Peyer's patch (tissue), 4 donors: ENCODE measurements around the gene PCNT. TPM values are rescaled to one million over a fixed set of nuclear protein-coding genes. Genes with fewer than 3 reads are reported as not detected.

Experiments used
- DNase-seq, 3 donors: peaks; one replicate each; pipeline ENCODE4 v3.0.0-alpha.2; 2017 to 2019
- H3K27ac ChIP-seq, 4 donors: fragments of 200-600 bp; sonication (generic); one replicate each; pipeline ENCODE4 v1.5.1; 2016 to 2019
- H3K27me3 ChIP-seq, 2 donors: fragments of 200-600 bp; sonication (generic); one replicate each; pipeline ENCODE4 v1.5.1; 2019
- H3K36me3 ChIP-seq, 3 donors: fragments of 200-600 bp; sonication (generic); one replicate each; pipeline ENCODE4 v1.5.1; 2016 to 2019
- H3K4me1 ChIP-seq, 4 donors: fragments of 200-600 bp; sonication (generic); one replicate each; pipeline ENCODE4 v1.5.1; 2016 to 2019
- H3K4me3 ChIP-seq, 4 donors: fragments of 200-600 bp; sonication (generic); 1 replicate in 3 of 4; 2 replicates in 1 of 4; pipeline ENCODE4 v1.5.1; 2016 to 2019; ENCODE audit warnings: mild to moderate bottlenecking in 1 of 4
- H3K9me3 ChIP-seq, 4 donors: fragments of 200-600 bp; sonication (generic); one replicate each; pipeline ENCODE4 v1.5.1; 2016 to 2019; ENCODE audit warnings: mild to moderate bottlenecking in 1 of 4
- POLR2A ChIP-seq, 2 donors: fragments of 450-650 bp; IDR thresholded peaks; one replicate each; pipeline ENCODE4 v1.5.1; 2017; ENCODE audit warnings: antibody characterized with exemption in 2 of 2, mild to moderate bottlenecking in 2 of 2, moderate library complexity in 2 of 2
- total RNA-seq, 4 donors: library from RNA; depleted of rRNA; stranded (reverse); fragments of >200 nt; gene quantifications; one replicate each; pipeline ENCODE4 v1.1.0, GENCODE V29; 2016
- TF ChIP-seq, protein P1 (sequence below), 6 experiments: fragments of 450-650 bp in 4 of 6; fragments of 200-600 bp in 2 of 6; sonication (generic) in 1 of 6; IDR thresholded peaks; one replicate each; pipeline ENCODE4 v1.5.1; 2017 to 2019; ENCODE audit warnings: antibody characterized with exemption in 6 of 6, mild to moderate bottlenecking in 3 of 6, moderate library complexity in 1 of 6

The PCNT gene
- total RNA-seq, 4 donors from 2014 or later: 29.2 to 119 (median 59.5) TPM

DNA sequence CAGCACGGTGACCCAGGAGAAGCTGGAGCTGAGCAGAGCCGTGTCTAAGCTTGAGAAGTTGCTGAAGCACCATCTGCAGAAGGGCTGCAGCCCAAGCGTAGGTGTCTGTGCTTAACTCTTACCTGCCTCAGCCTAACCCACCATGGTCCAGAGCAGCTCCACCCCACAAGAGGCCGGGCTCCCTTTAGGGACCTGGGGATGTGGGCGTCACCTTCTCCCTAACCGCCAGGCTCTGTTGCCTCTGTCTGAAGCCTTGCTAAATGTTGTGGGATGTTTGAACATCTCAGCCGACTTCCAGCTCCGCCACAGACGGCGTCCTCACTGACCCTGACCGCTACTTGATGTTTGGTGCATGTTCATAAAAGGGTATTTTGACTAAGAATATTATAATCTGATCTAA lies 114.3 kb downstream of the PCNT start:
- no peak overlapping the region for H3K4me3 ChIP-seq
- no peaks in the 10 kb centered on the region for H3K4me1 ChIP-seq
- no peaks in the 10 kb centered on the region for H3K27me3 ChIP-seq
- no peak for DNase-seq
- no peaks in the 10 kb centered on the region for H3K9me3 ChIP-seq
- peaks cover 0 to 80% (median 0%) of the 10 kb centered on the region in 3 donors for H3K36me3 ChIP-seq
- no peak for TF ChIP-seq POLR2A (IDR thresholded peaks at IDR 0.05)
- TF ChIP-seq, protein P1, sequence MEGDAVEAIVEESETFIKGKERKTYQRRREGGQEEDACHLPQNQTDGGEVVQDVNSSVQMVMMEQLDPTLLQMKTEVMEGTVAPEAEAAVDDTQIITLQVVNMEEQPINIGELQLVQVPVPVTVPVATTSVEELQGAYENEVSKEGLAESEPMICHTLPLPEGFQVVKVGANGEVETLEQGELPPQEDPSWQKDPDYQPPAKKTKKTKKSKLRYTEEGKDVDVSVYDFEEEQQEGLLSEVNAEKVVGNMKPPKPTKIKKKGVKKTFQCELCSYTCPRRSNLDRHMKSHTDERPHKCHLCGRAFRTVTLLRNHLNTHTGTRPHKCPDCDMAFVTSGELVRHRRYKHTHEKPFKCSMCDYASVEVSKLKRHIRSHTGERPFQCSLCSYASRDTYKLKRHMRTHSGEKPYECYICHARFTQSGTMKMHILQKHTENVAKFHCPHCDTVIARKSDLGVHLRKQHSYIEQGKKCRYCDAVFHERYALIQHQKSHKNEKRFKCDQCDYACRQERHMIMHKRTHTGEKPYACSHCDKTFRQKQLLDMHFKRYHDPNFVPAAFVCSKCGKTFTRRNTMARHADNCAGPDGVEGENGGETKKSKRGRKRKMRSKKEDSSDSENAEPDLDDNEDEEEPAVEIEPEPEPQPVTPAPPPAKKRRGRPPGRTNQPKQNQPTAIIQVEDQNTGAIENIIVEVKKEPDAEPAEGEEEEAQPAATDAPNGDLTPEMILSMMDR (IDR thresholded peaks at IDR 0.05): no peak
- no peak overlapping the region for H3K27ac ChIP-seq

DNA sequence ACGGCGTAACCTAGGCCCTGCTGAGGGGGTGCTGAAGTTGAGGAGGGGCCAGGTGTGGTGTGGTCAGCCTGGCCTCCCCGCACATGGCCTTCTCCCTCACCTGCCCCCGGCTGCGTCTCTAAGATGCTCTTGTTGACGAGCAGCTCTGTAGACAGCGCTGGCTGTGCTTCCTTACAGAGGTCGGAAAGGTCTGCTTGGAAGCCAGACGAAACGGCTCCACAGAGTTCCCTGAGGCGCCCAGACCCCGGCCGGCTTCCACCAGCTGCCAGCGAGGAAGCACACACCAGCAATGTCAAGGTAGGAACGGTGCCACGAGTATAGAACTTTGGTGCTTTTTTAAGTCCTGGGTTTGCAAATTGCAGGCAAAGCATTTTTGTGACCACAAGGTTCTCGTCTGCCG lies 116.0 kb downstream of the PCNT start:
- DNase-seq: no peak
- H3K36me3 ChIP-seq: peaks cover 0 to 76% (median 0%) of the 10 kb centered on the region in 3 donors
- no peaks in the 10 kb centered on the region for H3K27me3 ChIP-seq
- no peaks in the 10 kb centered on the region for H3K9me3 ChIP-seq
- H3K4me1 ChIP-seq: no peaks in the 10 kb centered on the region
- TF ChIP-seq, protein P1 (IDR thresholded peaks at IDR 0.05): no peak
- TF ChIP-seq POLR2A (IDR thresholded peaks at IDR 0.05): no peak
- H3K27ac ChIP-seq: no peak overlapping the region
- H3K4me3 ChIP-seq: no peak overlapping the region

DNA sequence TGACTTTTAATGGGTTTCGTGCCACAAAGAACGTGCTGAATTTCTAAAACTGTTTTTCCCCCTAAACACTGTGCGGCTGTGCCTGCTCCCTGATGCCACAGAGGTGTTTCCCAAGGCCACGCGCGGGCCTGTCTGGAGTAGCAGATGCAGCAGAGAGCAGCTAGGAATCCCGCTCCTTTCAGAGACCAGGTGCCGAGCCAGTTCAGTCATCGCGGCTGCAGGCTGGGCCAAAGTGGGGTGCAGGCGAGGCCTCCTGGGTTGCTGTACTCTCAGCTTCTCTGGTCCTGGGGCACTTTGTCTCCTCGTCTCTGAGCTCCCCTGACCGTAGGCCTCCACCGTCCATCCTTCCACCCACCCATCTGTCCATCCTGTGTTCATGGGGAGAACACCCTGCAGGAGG lies 117.4 kb downstream of the PCNT start:
- DNase-seq: no peak
- Histone ChIP-seq H3K4me1 (no peaks in the 10 kb centered on the region), H3K27ac (no peak overlapping the region), H3K27me3 (no peaks in the 10 kb centered on the region), H3K9me3 (no peaks in the 10 kb centered on the region), H3K36me3 (peaks cover 0 to 65% (median 0%) of the 10 kb centered on the region in 3 donors), H3K4me3 (no peak overlapping the region)
- TF ChIP-seq, protein P1 (IDR thresholded peaks at IDR 0.05): no peak
- no peak for TF ChIP-seq POLR2A (IDR thresholded peaks at IDR 0.05)

DNA sequence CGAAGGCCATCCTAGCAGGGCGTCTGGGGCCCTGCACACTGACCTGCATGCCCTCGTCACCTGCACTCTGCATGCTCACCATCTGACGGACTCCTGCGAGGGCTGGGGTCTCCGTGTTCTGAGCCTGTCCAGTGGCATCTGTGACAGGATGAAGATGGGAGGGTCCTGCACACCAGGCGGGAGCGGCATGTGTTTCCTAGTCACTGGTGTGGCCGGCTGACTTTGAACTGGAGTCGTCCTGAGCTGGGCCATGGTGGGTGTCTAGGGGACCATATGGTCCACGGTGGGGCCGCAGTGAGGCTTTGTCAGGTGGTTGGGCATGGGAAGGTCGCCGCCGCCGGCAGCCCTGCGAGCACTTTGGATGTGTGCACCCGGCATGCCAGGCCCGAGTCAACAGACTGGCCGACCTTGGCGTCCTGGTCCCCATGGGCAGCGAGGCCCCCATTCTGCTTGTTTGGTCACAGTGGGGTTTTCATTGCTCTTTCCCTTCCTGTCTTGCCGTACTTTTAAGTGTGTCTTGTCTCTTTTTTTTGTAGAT lies 118.1 kb downstream of the PCNT start:
- H3K9me3 ChIP-seq: no peaks in the 10 kb centered on the region

DNA sequence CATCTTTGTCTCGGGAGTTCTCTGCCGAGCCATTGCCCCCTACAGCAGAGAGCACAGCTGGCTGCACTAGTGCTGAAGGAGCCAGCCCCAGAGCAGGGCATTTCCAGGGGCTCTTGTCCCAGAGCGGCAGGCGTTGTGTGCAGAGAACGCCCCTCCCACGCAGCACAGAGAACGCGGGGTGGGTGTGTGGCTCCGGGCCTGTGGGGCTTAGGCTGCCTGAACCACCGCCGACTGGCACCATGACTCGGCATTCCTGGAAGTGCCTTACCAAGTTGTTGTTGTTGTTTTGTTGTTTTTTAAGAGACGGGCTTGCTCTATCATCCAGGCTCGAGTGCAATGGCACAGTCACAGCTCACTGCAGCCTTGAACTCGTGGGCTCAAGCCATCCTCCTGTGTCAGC lies 119.0 kb downstream of the PCNT start:
- H3K36me3 ChIP-seq: peaks cover 0 to 50% (median 0%) of the 10 kb centered on the region in 3 donors
- TF ChIP-seq POLR2A (IDR thresholded peaks at IDR 0.05): no peak
- TF ChIP-seq, protein P1 (IDR thresholded peaks at IDR 0.05): no peak
- no peaks in the 10 kb centered on the region for H3K9me3 ChIP-seq
- peaks cover 0 to 6% (median 0%) of the 10 kb centered on the region in 4 donors for H3K4me1 ChIP-seq
- no peak for DNase-seq
- H3K27me3 ChIP-seq: no peaks in the 10 kb centered on the region
- H3K27ac ChIP-seq: no peak overlapping the region
- no peak overlapping the region for H3K4me3 ChIP-seq

More for the DNA sequence above, 118.1 kb downstream of the PCNT start:
- no peak overlapping the region for H3K27ac ChIP-seq
- no peaks in the 10 kb centered on the region for H3K27me3 ChIP-seq
- H3K4me3 ChIP-seq: no peak overlapping the region
- DNase-seq: no peak
- H3K36me3 ChIP-seq: peaks cover 0 to 58% (median 0%) of the 10 kb centered on the region in 3 donors
- no peak for TF ChIP-seq POLR2A (IDR thresholded peaks at IDR 0.05)
- TF ChIP-seq, protein P1 (IDR thresholded peaks at IDR 0.05): no peak
- H3K4me1 ChIP-seq: no peaks in the 10 kb centered on the region
